ENCODE measurements around the gene PLEKHA7.

GRCh38 chr11:16843294-16843693 lies 170.9 kb downstream of the PLEKHA7 start:
- no peak for TF ChIP-seq CTCF (IDR thresholded peaks at IDR 0.05)
- no peak for TF ChIP-seq POLR2A (IDR thresholded peaks at IDR 0.05)

All from vagina (tissue), 2 donors.